Stimulated activated CD8-positive, alpha-beta memory T cell treated with anti-CD3 and anti-CD28 coated beads, Interleukin-7, amount 100 ng/mL, for 1 hour (primary cell): ENCODE measurements around the gene SMIM41.

Experiments used
- DNase-seq, 2 donors: peaks; one replicate each; pipeline ENCODE4 v3.0.0-alpha.2; 2020; ENCODE audit warnings: low read depth in 2 of 2

Gene SMIM41

DNA sequence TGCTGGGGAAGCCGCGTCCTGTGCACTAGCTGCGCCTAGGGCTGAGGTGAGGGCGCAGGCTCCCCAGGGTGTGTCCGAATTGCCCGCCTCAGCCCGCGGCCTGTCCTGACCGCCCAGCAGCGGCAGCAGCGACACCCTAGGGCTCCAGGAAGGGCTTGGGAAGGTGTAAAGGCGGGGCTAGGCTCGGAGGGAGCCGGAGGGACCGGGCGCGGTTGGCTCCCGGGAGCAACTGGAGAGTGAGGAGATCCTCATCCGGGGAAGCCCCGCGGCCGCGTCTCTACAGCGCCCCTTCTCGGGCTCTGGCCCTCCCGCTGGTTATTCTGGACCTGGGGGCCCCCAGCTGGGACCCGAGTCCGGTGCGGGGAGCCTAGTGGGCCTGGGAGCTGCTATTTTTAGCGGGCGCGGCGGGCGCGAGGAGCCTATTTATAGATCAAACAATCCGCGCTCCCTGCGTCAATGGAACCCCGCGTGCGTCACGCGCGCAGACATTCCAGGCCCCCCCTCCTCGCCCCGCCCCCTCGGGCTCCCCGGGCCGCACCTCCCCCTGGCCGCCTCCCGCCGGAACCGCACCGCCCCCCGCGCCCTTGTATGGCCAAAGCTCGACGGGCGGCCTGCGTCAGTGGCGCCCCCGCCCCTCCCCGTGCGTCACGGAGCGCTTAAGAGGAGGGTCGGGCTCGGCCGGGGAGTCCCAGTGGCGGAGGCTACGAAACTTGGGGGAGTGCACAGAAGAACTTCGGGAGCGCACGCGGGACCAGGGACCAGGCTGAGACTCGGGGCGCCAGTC is 28.6 kb upstream of the SMIM41 start, which contains the start of gene NR4A1:
Gene NR4A1, plus strand, starts transcription at position 685 of the 784 bp plus-strand sequence. CDS start 2,887 bp downstream, outside the sequence.
- DNase-seq, result peak; percentile 99

GRCh38 chr12:52052468-52053186 is 26.9 kb upstream of the SMIM41 start:
- DNase-seq, result no peak

DNA sequence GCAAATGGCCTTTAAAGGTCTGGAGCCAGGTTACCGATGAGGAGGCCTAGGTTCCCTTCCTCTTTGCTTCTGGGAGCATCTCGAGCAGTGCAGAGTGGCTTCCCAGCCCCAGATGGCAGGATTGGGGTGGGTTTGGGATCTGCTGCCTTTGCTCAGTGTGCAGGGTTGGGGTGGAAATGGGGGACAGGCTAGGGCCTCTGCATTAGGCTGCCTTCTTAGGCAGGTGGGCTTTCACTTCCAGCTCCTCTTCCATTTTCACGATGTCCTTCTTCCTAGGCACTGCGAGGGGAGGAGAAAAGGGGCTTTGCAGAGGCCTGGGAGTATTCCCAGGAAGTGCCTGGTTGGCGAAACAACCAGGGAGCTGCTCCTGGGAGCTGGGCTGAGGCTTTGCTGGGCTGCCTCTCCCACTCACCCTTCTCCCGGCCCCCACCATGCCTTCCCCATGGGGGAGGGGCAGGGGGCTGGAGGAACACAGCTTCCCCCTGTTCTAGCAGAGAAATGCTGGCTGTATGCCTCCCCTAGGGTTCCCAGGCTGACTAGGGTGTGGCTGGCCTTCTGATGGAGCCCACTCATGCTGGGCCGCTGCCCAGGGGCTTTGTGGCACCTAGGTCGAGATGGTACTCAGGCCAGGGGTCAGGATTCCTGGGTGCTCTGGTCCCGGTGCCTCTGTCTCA is 25.8 kb upstream of the SMIM41 start:
- no peak for DNase-seq

DNA sequence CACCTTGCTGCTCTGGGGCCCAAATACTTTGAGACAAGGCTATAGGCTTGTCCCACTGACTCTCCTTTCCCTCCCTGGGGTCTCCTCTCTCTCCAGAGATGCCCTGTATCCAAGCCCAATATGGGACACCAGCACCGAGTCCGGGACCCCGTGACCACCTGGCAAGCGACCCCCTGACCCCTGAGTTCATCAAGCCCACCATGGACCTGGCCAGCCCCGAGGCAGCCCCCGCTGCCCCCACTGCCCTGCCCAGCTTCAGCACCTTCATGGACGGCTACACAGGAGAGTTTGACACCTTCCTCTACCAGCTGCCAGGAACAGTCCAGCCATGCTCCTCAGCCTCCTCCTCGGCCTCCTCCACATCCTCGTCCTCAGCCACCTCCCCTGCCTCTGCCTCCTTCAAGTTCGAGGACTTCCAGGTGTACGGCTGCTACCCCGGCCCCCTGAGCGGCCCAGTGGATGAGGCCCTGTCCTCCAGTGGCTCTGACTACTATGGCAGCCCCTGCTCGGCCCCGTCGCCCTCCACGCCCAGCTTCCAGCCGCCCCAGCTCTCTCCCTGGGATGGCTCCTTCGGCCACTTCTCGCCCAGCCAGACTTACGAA is 25.2 kb upstream of the SMIM41 start:
- DNase-seq, result no peak

DNA sequence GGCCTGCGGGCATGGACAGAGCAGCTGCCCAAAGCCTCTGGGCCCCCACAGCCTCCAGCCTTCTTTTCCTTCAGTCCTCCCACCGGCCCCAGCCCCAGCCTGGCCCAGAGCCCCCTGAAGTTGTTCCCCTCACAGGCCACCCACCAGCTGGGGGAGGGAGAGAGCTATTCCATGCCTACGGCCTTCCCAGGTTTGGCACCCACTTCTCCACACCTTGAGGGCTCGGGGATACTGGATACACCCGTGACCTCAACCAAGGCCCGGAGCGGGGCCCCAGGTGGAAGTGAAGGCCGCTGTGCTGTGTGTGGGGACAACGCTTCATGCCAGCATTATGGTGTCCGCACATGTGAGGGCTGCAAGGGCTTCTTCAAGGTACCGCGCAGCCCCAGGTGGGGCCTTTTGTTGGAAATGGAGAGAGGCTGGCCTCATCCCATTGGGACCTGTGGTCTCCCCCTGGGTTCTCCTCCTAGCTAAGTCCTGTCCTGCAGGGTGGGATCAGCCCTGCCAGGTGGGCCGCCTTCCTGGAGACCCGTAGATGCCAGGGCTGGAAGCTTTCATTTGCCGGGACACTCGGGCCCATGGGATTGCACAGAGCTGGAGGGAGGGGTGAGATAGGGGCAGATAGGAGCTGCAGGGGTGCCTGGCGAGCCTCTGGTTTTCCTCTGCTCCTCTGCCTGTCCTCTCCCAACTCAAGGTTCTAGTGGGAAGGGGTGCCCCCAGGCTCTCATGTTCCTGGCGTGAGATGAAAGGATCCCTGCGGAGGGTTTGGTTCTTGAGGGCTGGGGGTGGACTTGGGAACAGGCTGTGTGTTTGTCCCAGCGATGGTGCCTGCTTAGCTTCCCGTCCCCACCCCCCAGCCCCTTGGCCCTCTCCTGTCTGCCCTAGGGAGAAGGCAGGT is 24.4 kb upstream of the SMIM41 start:
- no peak for DNase-seq

DNA sequence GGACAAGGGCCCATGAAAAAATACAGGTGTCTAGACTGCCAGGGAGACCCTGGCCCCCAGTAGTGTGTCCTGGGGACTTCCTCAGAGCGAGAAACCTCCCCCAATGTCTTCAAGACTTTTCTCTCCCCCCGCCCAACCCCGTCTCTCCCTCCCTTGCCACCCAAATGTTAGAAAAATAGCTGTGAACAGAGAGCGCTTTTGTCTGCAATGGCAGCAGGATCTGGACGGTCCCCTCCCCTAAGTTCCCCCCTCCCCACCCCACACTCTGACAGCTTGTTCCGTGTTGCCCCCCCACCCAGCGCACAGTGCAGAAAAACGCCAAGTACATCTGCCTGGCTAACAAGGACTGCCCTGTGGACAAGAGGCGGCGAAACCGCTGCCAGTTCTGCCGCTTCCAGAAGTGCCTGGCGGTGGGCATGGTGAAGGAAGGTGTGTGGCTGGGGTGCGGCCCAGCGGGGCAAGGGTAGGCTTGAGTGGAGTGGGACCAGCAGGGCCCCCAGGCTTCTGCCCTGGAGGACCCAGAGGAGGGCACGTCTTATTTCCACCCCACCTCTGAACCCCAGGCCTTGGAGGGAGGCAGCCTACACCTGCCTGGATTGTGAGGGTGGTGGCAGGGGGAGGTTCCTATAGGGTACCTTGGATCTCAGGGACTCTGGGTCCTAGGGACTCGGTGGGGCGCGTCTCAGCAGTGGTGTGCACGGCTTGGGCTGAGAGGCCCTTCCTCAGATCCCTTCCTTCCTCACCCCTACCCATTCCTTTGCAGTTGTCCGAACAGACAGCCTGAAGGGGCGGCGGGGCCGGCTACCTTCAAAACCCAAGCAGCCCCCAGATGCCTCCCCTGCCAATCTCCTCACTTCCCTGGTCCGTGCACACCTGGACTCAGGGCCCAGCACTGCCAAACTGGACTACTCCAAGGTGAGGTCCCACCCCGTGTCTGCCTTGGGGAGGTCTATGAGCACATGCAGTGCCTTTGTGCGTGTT is 23.5 kb upstream of the SMIM41 start:
- DNase-seq, result no peak

- no peak for DNase-seq
Measured at GRCh38 chr12:52056801-52057637, 22.5 kb upstream of the SMIM41 start.

- DNase-seq, result no peak
Measured at GRCh38 chr12:52057638-52058576, 21.6 kb upstream of the SMIM41 start.

DNA sequence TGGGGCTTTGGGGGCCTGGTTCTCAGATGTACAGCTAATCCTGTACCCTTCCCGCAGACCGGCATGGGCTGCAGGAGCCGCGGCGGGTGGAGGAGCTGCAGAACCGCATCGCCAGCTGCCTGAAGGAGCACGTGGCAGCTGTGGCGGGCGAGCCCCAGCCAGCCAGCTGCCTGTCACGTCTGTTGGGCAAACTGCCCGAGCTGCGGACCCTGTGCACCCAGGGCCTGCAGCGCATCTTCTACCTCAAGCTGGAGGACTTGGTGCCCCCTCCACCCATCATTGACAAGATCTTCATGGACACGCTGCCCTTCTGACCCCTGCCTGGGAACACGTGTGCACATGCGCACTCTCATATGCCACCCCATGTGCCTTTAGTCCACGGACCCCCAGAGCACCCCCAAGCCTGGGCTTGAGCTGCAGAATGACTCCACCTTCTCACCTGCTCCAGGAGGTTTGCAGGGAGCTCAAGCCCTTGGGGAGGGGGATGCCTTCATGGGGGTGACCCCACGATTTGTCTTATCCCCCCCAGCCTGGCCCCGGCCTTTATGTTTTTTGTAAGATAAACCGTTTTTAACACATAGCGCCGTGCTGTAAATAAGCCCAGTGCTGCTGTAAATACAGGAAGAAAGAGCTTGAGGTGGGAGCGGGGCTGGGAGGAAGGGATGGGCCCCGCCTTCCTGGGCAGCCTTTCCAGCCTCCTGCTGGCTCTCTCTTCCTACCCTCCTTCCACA is 20.7 kb upstream of the SMIM41 start:
- no peak for DNase-seq

GRCh38 chr12:52059582-52060497 is 19.7 kb upstream of the SMIM41 start:
- peak in 1 of 2 donors; percentile 57 for DNase-seq

DNA sequence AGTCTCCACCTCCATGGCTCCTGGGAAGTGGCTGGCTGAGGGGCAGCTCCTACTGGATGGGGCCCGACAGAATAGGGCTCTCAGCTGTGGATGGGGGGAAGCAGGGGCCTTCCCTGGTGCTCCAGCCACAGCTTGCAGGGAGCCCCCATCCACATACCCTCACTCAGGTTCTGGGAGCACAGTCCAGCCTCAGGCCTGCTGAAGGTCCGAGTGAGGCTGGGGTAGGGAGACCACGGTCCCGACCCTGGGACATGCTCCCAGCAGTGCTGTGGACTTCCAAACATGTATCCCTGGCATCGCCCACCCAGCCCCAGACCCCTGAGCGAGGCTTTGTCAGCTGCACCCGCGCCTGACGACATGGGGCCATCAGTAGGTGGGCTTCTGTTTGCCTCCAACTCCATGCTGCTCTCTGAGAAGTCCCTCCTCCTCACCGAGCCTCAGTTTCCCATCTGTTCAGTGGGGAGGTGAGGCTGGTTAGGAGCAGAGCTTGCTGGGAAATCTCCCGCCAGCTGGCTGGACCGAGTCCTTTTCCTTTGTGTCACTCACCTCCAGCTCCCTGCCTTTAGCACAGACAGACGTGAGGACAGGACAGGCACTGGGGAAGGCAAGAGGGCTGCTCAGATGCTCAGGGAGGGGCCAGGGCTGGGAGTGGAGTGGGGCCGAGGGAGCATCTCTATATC is 18.9 kb upstream of the SMIM41 start:
- peak in 1 of 2 donors; percentile 34 for DNase-seq

DNA sequence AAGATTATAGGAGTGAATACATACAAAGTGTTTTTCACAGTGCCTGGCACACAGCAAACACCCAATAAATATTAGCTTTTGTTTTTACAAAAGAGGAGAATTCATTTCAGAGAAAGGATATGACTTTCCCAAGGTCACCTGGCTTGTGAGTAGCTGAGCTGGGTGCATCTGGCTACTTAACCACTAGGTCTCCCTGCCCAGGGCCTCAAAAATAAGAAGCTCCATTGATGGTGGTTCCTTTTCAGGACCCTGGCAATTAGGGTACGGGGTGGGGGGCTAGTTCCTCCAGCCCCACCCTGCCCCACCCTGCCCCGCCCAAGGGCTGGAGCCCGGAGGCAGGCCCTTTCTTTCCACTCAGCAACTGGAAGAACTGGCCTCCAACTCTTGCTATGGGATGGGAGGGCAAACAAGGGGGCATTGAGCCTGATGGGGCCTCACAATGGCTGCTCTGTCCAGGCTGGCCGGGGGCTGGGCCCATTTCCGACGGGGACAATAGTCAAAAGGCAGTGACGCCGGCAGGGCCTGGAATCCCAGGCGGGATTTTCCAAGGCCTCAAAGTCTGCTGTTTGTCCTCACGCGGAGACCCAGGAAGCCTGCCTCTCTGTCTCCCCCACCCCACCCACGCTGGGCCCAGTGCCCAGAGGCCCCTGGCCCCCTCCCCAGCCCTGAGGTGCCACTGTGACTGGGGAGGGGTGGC is 17.9 kb upstream of the SMIM41 start:
- no peak for DNase-seq

DNA sequence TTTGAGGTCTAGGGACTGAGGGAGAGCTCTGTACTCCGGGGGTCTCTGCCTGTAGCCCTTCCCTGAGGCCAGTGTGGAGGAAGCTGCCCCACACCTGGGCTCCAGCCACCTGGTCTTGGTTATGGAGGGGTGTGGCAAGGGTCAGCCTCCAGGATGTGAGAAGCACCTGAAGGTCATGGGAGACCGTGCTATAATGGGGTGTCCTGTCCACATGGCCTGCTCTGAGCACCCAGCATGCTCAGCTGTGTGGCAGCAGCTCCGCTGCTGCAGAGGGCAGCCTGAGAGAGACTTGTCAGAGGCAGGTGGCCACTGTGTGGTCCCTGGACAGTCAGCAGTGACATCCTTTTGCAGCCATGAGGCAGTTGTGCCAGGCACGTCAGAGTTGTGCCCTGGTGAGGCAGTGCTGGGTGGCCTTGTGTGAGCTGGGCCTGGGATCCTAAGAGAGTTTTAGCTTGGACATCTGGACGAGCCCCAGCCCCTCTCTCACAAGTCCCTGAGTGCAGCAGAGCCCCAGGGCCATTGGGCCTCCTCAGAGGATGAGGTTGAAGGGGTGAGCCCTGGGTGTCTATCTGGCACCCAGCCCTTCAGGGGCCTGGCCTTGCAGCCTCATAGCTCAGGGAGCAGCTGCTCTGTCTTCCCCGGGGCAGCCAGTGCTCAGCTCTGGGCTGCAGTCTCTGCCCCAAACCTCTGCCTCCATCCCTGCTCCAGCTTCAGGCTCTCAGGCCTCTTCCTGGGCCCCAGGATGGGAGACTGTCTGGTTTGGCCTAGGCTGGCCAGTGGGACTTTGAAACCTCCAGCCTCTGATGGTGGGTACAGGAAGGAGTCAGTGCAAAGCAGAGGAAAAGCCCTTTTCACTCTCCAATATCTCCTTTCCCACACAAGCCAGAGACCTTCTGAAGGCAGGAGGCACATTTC is 17.1 kb upstream of the SMIM41 start:
- DNase-seq, result no peak
